Liver (tissue), 9 donors: Measurements from ENCODE around the gene TAF3. TPM values are rescaled to one million over a fixed set of nuclear protein-coding genes. Genes with fewer than 3 reads are reported as not detected.

Source experiments
- DNase-seq: peaks from one replicate; pipeline ENCODE4 v3.0.0-alpha.2; 2017; ENCODE audit warnings: low spot score
- H3K27ac ChIP-seq, 2 donors: one replicate each; pipeline ENCODE4 v1.7.0; 2013; ENCODE audit warnings: inconsistent platforms in 2 of 2, low read length in 2 of 2, control low read depth in 1 of 2, low read depth in 1 of 2, mild to moderate bottlenecking in 1 of 2
- H3K27me3 ChIP-seq, 4 donors: one replicate each; pipeline versions ENCODE4 v1.6.1 to v1.7.0; 2013; ENCODE audit warnings: low read length in 3 of 4, inconsistent platforms in 1 of 4, mild to moderate bottlenecking in 1 of 4, moderate library complexity in 1 of 4; ENCODE audit not compliant: control insufficient read depth in 4 of 4, insufficient read depth in 4 of 4
- H3K36me3 ChIP-seq, 4 donors: one replicate each; pipeline versions ENCODE4 v1.6.1 to v1.7.0; 2013; ENCODE audit warnings: low read length in 3 of 4, mild to moderate bottlenecking in 3 of 4, low read depth in 1 of 4, moderate library complexity in 1 of 4; ENCODE audit not compliant: control insufficient read depth in 4 of 4, insufficient read depth in 3 of 4
- H3K4me1 ChIP-seq, 4 donors: one replicate each; pipeline versions ENCODE4 v1.6.1 to v1.7.0; 2013; ENCODE audit warnings: low read length in 3 of 4, mild to moderate bottlenecking in 3 of 4, moderate library complexity in 1 of 4; ENCODE audit not compliant: control insufficient read depth in 4 of 4, insufficient read depth in 4 of 4
- H3K4me3 ChIP-seq, 3 donors: one replicate each; pipeline versions ENCODE4 v1.6.1 to v1.7.0; 2013; ENCODE audit warnings: low read length in 3 of 3, control low read depth in 1 of 3, low read depth in 1 of 3, mild to moderate bottlenecking in 1 of 3
- H3K9ac ChIP-seq, 2 donors: one replicate each; pipeline ENCODE4 v1.7.0; 2013; ENCODE audit warnings: low read length in 2 of 2, mild to moderate bottlenecking in 2 of 2, moderate library complexity in 2 of 2, control low read depth in 1 of 2, low read depth in 1 of 2
- H3K9me3 ChIP-seq, 4 donors: one replicate each; pipeline versions ENCODE4 v1.6.1 to v1.7.0; 2013; ENCODE audit warnings: low read length in 3 of 4; ENCODE audit not compliant: control insufficient read depth in 4 of 4
- ATF3 ChIP-seq: IDR thresholded peaks from 2 replicates; pipeline ENCODE4 v1.6.1; 2016; ENCODE audit warnings: antibody characterized with exemption
- EGR1 ChIP-seq, 2 donors: IDR thresholded peaks; 2 replicates each; pipeline ENCODE4 v1.6.1; 2016 to 2018; ENCODE audit warnings: antibody characterized with exemption in 2 of 2, low read depth in 2 of 2
- FOXA1 ChIP-seq: IDR thresholded peaks from 2 replicates; pipeline ENCODE4 v1.6.1; 2016; ENCODE audit warnings: antibody characterized with exemption
- FOXA2 ChIP-seq: IDR thresholded peaks from 2 replicates; pipeline ENCODE4 v1.6.1; 2016; ENCODE audit warnings: antibody characterized with exemption
- GABPA ChIP-seq, 2 donors: IDR thresholded peaks in 1 of 2; conservative IDR thresholded peaks in 1 of 2; 2 replicates each; pipeline ENCODE4 v1.6.1; 2016; ENCODE audit warnings: antibody characterized with exemption in 2 of 2, mild to moderate bottlenecking in 1 of 2, moderate library complexity in 1 of 2
- HNF4A ChIP-seq, 2 donors: conservative IDR thresholded peaks; 2 replicates each; pipeline ENCODE4 v1.6.1; 2016; ENCODE audit warnings: antibody characterized with exemption in 2 of 2, mild to moderate bottlenecking in 2 of 2
- HNF4G ChIP-seq: IDR thresholded peaks from 2 replicates; pipeline ENCODE4 v1.6.1; 2016; ENCODE audit warnings: antibody characterized with exemption
- MAX ChIP-seq: IDR thresholded peaks from 2 replicates; pipeline ENCODE4 v1.6.1; 2016; ENCODE audit warnings: antibody characterized with exemption
- NR2F2 ChIP-seq: IDR thresholded peaks from 2 replicates; pipeline ENCODE4 v1.6.1; 2016; ENCODE audit warnings: antibody characterized with exemption
- RAD21 ChIP-seq, 2 donors: IDR thresholded peaks; 2 replicates each; pipeline ENCODE4 v1.6.1; 2016; ENCODE audit warnings: antibody characterized with exemption in 2 of 2, mild to moderate bottlenecking in 2 of 2
- REST ChIP-seq: IDR thresholded peaks from 2 replicates; pipeline ENCODE4 v1.6.1; 2016; ENCODE audit warnings: antibody characterized with exemption, mild to moderate bottlenecking
- RXRA ChIP-seq, 2 donors: IDR thresholded peaks; 2 replicates each; pipeline ENCODE4 v1.6.1; 2017 to 2018; ENCODE audit warnings: antibody characterized with exemption in 2 of 2, mild to moderate bottlenecking in 1 of 2
- SP1 ChIP-seq: IDR thresholded peaks from 2 replicates; pipeline ENCODE4 v1.6.1; 2018; ENCODE audit warnings: antibody characterized with exemption, mild to moderate bottlenecking
- TAF1 ChIP-seq: conservative IDR thresholded peaks from 2 replicates; pipeline ENCODE4 v1.6.1; 2016; ENCODE audit warnings: antibody characterized with exemption, mild to moderate bottlenecking
- YY1 ChIP-seq: IDR thresholded peaks from 2 replicates; pipeline ENCODE4 v1.6.1; 2016; ENCODE audit warnings: antibody characterized with exemption, mild to moderate bottlenecking
- ZBTB33 ChIP-seq: IDR thresholded peaks from 2 replicates; pipeline ENCODE4 v1.6.1; 2016; ENCODE audit warnings: antibody characterized with exemption
- WGBS: extraction: QIAGEN DNeasy Blood & Tissue Kit; methylation state at CpG from one replicate; pipeline ENCODE4 v1.1.7; 2013; 5-methylcytosine and 5-hydroxymethylcytosine counted together
- polyA plus RNA-seq, 2 donors: library from polyadenylated mRNA; stranded (reverse) in 1 of 2; unstranded in 1 of 2; fragments of 200-250 nt in 1 of 2; fragments of >200 nt in 1 of 2; fragmentation: Nextera tagmentation in 1 of 2; extraction: Ambion mirVana in 1 of 2; gene quantifications; one replicate each; pipeline versions ENCODE4 v1.2.1 to v1.2.3, GENCODE V29; 2013 to 2015
- total RNA-seq, 2 donors: library from RNA; depleted of rRNA; stranded (reverse); fragments of >200 nt; gene quantifications; one replicate each; pipeline ENCODE4 v1.2.3, GENCODE V29; 2014
- donor health status: healthy.
- donor health status: healthy.
- donor health status: healthy.
- donor health status: healthy.
- donor health status: healthy.

The TAF3 gene
- total and polyA plus RNA-seq, 4 donors: 1.5 to 3.6 (median 1.9) TPM

GRCh38 chr10:8023321-8023720 is 205.0 kb downstream of the TAF3 start:
- Histone ChIP-seq H3K27ac (no peak overlapping the region), H3K36me3 (no peaks in the 10 kb centered on the region), H3K27me3 (peaks cover 0 to 3% (median 0%) of the 10 kb centered on the region in 4 donors), H3K9me3 (no peaks in the 10 kb centered on the region), H3K9ac (no peak overlapping the region), H3K4me3 (no peak overlapping the region), H3K4me1 (peaks cover 0 to 6% (median 1%) of the 10 kb centered on the region in 4 donors)
- DNase-seq: no peak
- no peak for TF ChIP-seq FOXA1
- no peak for TF ChIP-seq EGR1 (IDR thresholded peaks at IDR 0.05; ENCODE audit: low read depth in 2 of 2)
- TF ChIP-seq GABPA (IDR thresholded peaks at IDR 0.05 in 1 of 2, conservative IDR thresholded peaks at IDR 0.05 in 1 of 2): no peak
- no peak for TF ChIP-seq HNF4A (conservative IDR thresholded peaks at IDR 0.05)
- TF ChIP-seq TAF1: no peak
- no peak for TF ChIP-seq FOXA2
- no peak for TF ChIP-seq RXRA (IDR thresholded peaks at IDR 0.05)
- no peak for TF ChIP-seq SP1
- no peak for TF ChIP-seq HNF4G
- TF ChIP-seq RAD21 (IDR thresholded peaks at IDR 0.05): no peak
- WGBS: 89% methylated on average over 4 of the region's 4 CpGs

- TF ChIP-seq SP1 (no peak), ZBTB33 (no peak), NR2F2 (no peak), HNF4G (no peak)
- H3K4me3 ChIP-seq: no peak overlapping the region
- no peak overlapping the region for H3K27ac ChIP-seq
- 84% methylated on average over 2 of the region's 2 CpGs for WGBS
- H3K36me3 ChIP-seq: no peaks in the 10 kb centered on the region
- H3K27me3 ChIP-seq: peaks cover 0 to 3% (median 0%) of the 10 kb centered on the region in 4 donors
- H3K9me3 ChIP-seq: no peaks in the 10 kb centered on the region
- DNase-seq: no peak
- no peak overlapping the region for H3K9ac ChIP-seq
- H3K4me1 ChIP-seq: peaks cover 0 to 6% (median 1%) of the 10 kb centered on the region in 4 donors
Observed at GRCh38 chr10:8023851-8024250, 205.5 kb downstream of the TAF3 start.

- TF ChIP-seq MAX (no peak), TAF1 (no peak), RXRA (IDR thresholded peaks at IDR 0.05) (no peak), RAD21 (IDR thresholded peaks at IDR 0.05) (peak in 1 of 2 donors; percentile 33), ZBTB33 (no peak), REST (no peak), NR2F2 (no peak), YY1 (peak; percentile 24), ATF3 (no peak), FOXA1 (no peak), HNF4G (no peak), HNF4A (conservative IDR thresholded peaks at IDR 0.05) (peak in 1 of 2 donors; percentile 5)
- H3K36me3 ChIP-seq: no peaks in the 10 kb centered on the region
- H3K9ac ChIP-seq: no peak overlapping the region
- H3K27ac ChIP-seq: no peak overlapping the region
- no peaks in the 10 kb centered on the region for H3K9me3 ChIP-seq
- DNase-seq: no peak
- H3K4me3 ChIP-seq: peak overlapping the region; percentile 51 to 59 (median 54)
- H3K4me1 ChIP-seq: peaks cover 0 to 6% (median 1%) of the 10 kb centered on the region in 4 donors
- 31% methylated on average over 17 of the region's 17 CpGs for WGBS
- peaks cover 0 to 6% (median 1%) of the 10 kb centered on the region in 4 donors for H3K27me3 ChIP-seq
Observed at GRCh38 chr10:8026349-8027259, 208.3 kb downstream of the TAF3 start.
